Occipital lobe (tissue), 2 donors: Measurements from ENCODE around the gene KIAA2012. TPM values are rescaled to one million over a fixed set of nuclear protein-coding genes. Genes with fewer than 3 reads are reported as not detected.
"Not testable (repeated sequence)": the region's sequence is repeated elsewhere in the genome, so short reads cannot be mapped to it uniquely, and the experiment has no call there.

Experiments
- DNase-seq: peaks from one replicate; lab custom pipeline; 2025; lab: John Stamatoyannopoulos, UW
- total RNA-seq: library from RNA; depleted of rRNA; stranded (reverse); fragments of >200 nt; gene quantifications from one replicate; pipeline ENCODE4 v1.2.3, GENCODE V29; 2014

KIAA2012 gene
- total RNA-seq, 1 donor from 2014 or later, result 0.47 TPM

GRCh38 chr2:202114795-202115194 lies 41.7 kb downstream of the KIAA2012 start:
- DNase-seq, result no peak

- no peak for DNase-seq
Observed at GRCh38 chr2:202115479-202115971, 42.5 kb downstream of the KIAA2012 start.

- no peak for DNase-seq
Observed at GRCh38 chr2:202116691-202117090, 43.6 kb downstream of the KIAA2012 start.

- DNase-seq, result no peak
Observed at GRCh38 chr2:202118168-202118567, 45.1 kb downstream of the KIAA2012 start.

GRCh38 chr2:202120828-202121227 lies 47.8 kb downstream of the KIAA2012 start:
- DNase-seq, result no peak

GRCh38 chr2:202121532-202122162 lies 48.6 kb downstream of the KIAA2012 start:
- DNase-seq, result no peak

GRCh38 chr2:202122163-202122540 lies 49.1 kb downstream of the KIAA2012 start:
- DNase-seq, result no peak

GRCh38 chr2:202122980-202123720 lies 50.1 kb downstream of the KIAA2012 start:
- no peak for DNase-seq

GRCh38 chr2:202124286-202124685 lies 51.2 kb downstream of the KIAA2012 start:
- DNase-seq, result no peak

- DNase-seq, result no peak
Observed at GRCh38 chr2:202127687-202128331, 54.8 kb downstream of the KIAA2012 start.

- DNase-seq, result no peak
Observed at GRCh38 chr2:202129841-202130240, 56.8 kb downstream of the KIAA2012 start.

- DNase-seq, result no peak
Observed at GRCh38 chr2:202133200-202133908, 60.3 kb downstream of the KIAA2012 start.

- no peak for DNase-seq
Observed at GRCh38 chr2:202133909-202134265, 60.8 kb downstream of the KIAA2012 start.

- no peak for DNase-seq
Observed at GRCh38 chr2:202135091-202135874, 62.2 kb downstream of the KIAA2012 start.

GRCh38 chr2:202136039-202136438 lies 63.0 kb downstream of the KIAA2012 start:
- not testable (repeated sequence) for DNase-seq

- DNase-seq, result no peak
Observed at GRCh38 chr2:202136526-202136925, 63.5 kb downstream of the KIAA2012 start.

- no peak for DNase-seq
Observed at GRCh38 chr2:202140522-202141252, 67.6 kb downstream of the KIAA2012 start.

- DNase-seq, result no peak
Observed at GRCh38 chr2:202141329-202141947, 68.4 kb downstream of the KIAA2012 start.

- no peak for DNase-seq
Observed at GRCh38 chr2:202142540-202142939, 69.5 kb downstream of the KIAA2012 start.

- no peak for DNase-seq
Observed at GRCh38 chr2:202147775-202148174, 74.7 kb downstream of the KIAA2012 start.
